Adrenal gland (tissue), 5 donors: ENCODE results near the gene SH3BP5L.
"Not testable (repeated sequence)": the region's sequence is repeated elsewhere in the genome, so short reads cannot be mapped to it uniquely, and the experiment has no call there.

Source experiments
- POLR2A ChIP-seq, 2 donors: fragments of 450-650 bp; IDR thresholded peaks; one replicate each; pipeline ENCODE4 v1.6.1; 2017; ENCODE audit warnings: antibody characterized with exemption in 2 of 2, mild to moderate bottlenecking in 2 of 2, moderate library complexity in 1 of 2
- TF ChIP-seq, protein P1 (sequence below), 6 experiments: fragments of 450-650 bp in 4 of 6; fragments of 200-600 bp in 2 of 6; sonication (generic) in 1 of 6; IDR thresholded peaks; 1 replicate in 5 of 6; 2 replicates in 1 of 6; pipeline versions ENCODE4 v1.5.1 to v1.8.0; 2016 to 2021; ENCODE audit warnings: antibody characterized with exemption in 6 of 6, mild to moderate bottlenecking in 2 of 6, moderate library complexity in 1 of 6
- donor health status: DM: no; HTN: no; CAD: no.

DNA sequence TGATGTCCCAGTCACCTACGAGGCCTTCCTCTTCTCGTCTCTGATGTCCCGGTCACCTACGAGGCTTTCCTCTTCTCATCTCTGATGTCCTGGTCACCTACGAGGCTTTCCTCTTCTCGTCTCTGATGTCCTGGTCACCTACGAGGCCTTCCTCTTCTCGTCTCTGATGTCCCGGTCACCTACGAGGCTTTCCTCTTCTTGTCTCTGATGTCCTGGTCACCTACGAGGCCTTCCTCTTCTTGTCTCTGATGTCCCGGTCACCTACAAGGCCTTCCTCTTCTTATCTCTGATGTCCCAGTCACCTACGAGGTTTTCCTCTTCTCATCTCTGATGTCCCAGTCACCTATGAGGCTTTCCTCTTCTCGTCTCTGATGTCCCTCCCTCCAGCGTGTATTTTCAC lies 22.2 kb downstream of the SH3BP5L start:
- TF ChIP-seq, protein P1, sequence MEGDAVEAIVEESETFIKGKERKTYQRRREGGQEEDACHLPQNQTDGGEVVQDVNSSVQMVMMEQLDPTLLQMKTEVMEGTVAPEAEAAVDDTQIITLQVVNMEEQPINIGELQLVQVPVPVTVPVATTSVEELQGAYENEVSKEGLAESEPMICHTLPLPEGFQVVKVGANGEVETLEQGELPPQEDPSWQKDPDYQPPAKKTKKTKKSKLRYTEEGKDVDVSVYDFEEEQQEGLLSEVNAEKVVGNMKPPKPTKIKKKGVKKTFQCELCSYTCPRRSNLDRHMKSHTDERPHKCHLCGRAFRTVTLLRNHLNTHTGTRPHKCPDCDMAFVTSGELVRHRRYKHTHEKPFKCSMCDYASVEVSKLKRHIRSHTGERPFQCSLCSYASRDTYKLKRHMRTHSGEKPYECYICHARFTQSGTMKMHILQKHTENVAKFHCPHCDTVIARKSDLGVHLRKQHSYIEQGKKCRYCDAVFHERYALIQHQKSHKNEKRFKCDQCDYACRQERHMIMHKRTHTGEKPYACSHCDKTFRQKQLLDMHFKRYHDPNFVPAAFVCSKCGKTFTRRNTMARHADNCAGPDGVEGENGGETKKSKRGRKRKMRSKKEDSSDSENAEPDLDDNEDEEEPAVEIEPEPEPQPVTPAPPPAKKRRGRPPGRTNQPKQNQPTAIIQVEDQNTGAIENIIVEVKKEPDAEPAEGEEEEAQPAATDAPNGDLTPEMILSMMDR (IDR thresholded peaks at IDR 0.05), result not testable (repeated sequence)
- not testable (repeated sequence) for TF ChIP-seq POLR2A (IDR thresholded peaks at IDR 0.05)
